Measurements from ENCODE around the gene CLDN14.

The CLDN14 gene

GRCh38 chr21:36494557-36494956 lies 14.6 kb upstream of the CLDN14 start:
- Histone ChIP-seq H3K9me3 (replicated peaks; ENCODE audit: low read length) (no peaks in the 10 kb centered on the region), H3K4me3 (ENCODE audit: low read length) (no peak overlapping the region), H3K4me2 (ENCODE audit: low read length) (no peak overlapping the region), H3K27me3 (ENCODE audit: control insufficient read depth, insufficient read depth, low read length) (peaks cover 3% of the 10 kb centered on the region), H3K9ac (ENCODE audit: low read depth, low read length) (no peak overlapping the region), H3K36me3 (ENCODE audit: insufficient read depth, low read length) (no peaks in the 10 kb centered on the region), H3K4me1 (ENCODE audit: control insufficient read depth, insufficient read depth, low read length) (peaks cover 4% of the 10 kb centered on the region)

- no peak overlapping the region for H3K9ac ChIP-seq (ENCODE audit: low read depth, low read length)
- H3K9me3 ChIP-seq (replicated peaks; ENCODE audit: low read length) = no peaks in the 10 kb centered on the region
- no peaks in the 10 kb centered on the region for H3K36me3 ChIP-seq (ENCODE audit: insufficient read depth, low read length)
- no peaks in the 10 kb centered on the region for H3K4me1 ChIP-seq (ENCODE audit: control insufficient read depth, insufficient read depth, low read length)
- peaks cover 3% of the 10 kb centered on the region for H3K27me3 ChIP-seq (ENCODE audit: control insufficient read depth, insufficient read depth, low read length)
- no peak overlapping the region for H3K4me3 ChIP-seq (ENCODE audit: low read length)
- no peak overlapping the region for H3K4me2 ChIP-seq (ENCODE audit: low read length)
Observed at GRCh38 chr21:36491209-36491910, 11.4 kb upstream of the CLDN14 start.

GRCh38 chr21:36489776-36490165 lies 9.8 kb upstream of the CLDN14 start:
- Histone ChIP-seq H3K4me3 (ENCODE audit: low read length) (no peak overlapping the region), H3K9ac (ENCODE audit: low read depth, low read length) (no peak overlapping the region), H3K27me3 (ENCODE audit: control insufficient read depth, insufficient read depth, low read length) (peaks cover 3% of the 10 kb centered on the region), H3K9me3 (replicated peaks; ENCODE audit: low read length) (no peaks in the 10 kb centered on the region), H3K36me3 (ENCODE audit: insufficient read depth, low read length) (no peaks in the 10 kb centered on the region), H3K4me2 (ENCODE audit: low read length) (no peak overlapping the region), H3K4me1 (ENCODE audit: control insufficient read depth, insufficient read depth, low read length) (no peaks in the 10 kb centered on the region)

GRCh38 chr21:36489103-36489775 lies 9.3 kb upstream of the CLDN14 start:
- Histone ChIP-seq H3K4me3 (ENCODE audit: low read length) (no peak overlapping the region), H3K9me3 (replicated peaks; ENCODE audit: low read length) (no peaks in the 10 kb centered on the region), H3K4me1 (ENCODE audit: control insufficient read depth, insufficient read depth, low read length) (no peaks in the 10 kb centered on the region), H3K4me2 (ENCODE audit: low read length) (no peak overlapping the region), H3K36me3 (ENCODE audit: insufficient read depth, low read length) (no peaks in the 10 kb centered on the region), H3K27me3 (ENCODE audit: control insufficient read depth, insufficient read depth, low read length) (no peaks in the 10 kb centered on the region), H3K9ac (ENCODE audit: low read depth, low read length) (no peak overlapping the region)

- Histone ChIP-seq H3K4me3 (ENCODE audit: low read length) (no peak overlapping the region), H3K36me3 (ENCODE audit: insufficient read depth, low read length) (no peaks in the 10 kb centered on the region), H3K9ac (ENCODE audit: low read depth, low read length) (no peak overlapping the region)
Observed at GRCh38 chr21:36487641-36488307, 7.9 kb upstream of the CLDN14 start.

GRCh38 chr21:36486246-36486645 lies 6.3 kb upstream of the CLDN14 start:
- Histone ChIP-seq H3K36me3 (ENCODE audit: insufficient read depth, low read length) (no peaks in the 10 kb centered on the region), H3K27me3 (ENCODE audit: control insufficient read depth, insufficient read depth, low read length) (no peaks in the 10 kb centered on the region), H3K9ac (ENCODE audit: low read depth, low read length) (no peak overlapping the region), H3K9me3 (replicated peaks; ENCODE audit: low read length) (no peaks in the 10 kb centered on the region), H3K4me3 (ENCODE audit: low read length) (no peak overlapping the region), H3K4me2 (ENCODE audit: low read length) (no peak overlapping the region), H3K4me1 (ENCODE audit: control insufficient read depth, insufficient read depth, low read length) (no peaks in the 10 kb centered on the region)

More at GRCh38 chr21:36487641-36488307, 7.9 kb upstream of the CLDN14 start:
- no peak overlapping the region for H3K4me2 ChIP-seq (ENCODE audit: low read length)
- no peaks in the 10 kb centered on the region for H3K9me3 ChIP-seq (replicated peaks; ENCODE audit: low read length)
- H3K27me3 ChIP-seq (ENCODE audit: control insufficient read depth, insufficient read depth, low read length) = no peaks in the 10 kb centered on the region
- H3K4me1 ChIP-seq (ENCODE audit: control insufficient read depth, insufficient read depth, low read length) = no peaks in the 10 kb centered on the region

- Histone ChIP-seq H3K4me3 (ENCODE audit: low read length) (no peak overlapping the region), H3K36me3 (ENCODE audit: insufficient read depth, low read length) (no peaks in the 10 kb centered on the region), H3K4me2 (ENCODE audit: low read length) (no peak overlapping the region), H3K9ac (ENCODE audit: low read depth, low read length) (no peak overlapping the region), H3K4me1 (ENCODE audit: control insufficient read depth, insufficient read depth, low read length) (peaks cover under 1% of the 10 kb centered on the region), H3K9me3 (replicated peaks; ENCODE audit: low read length) (no peaks in the 10 kb centered on the region), H3K27me3 (ENCODE audit: control insufficient read depth, insufficient read depth, low read length) (no peaks in the 10 kb centered on the region)
Observed at GRCh38 chr21:36485476-36485875, 5.6 kb upstream of the CLDN14 start.

GRCh38 chr21:36483095-36483494 lies 3.2 kb upstream of the CLDN14 start:
- no peaks in the 10 kb centered on the region for H3K9me3 ChIP-seq (replicated peaks; ENCODE audit: low read length)
- no peaks in the 10 kb centered on the region for H3K27me3 ChIP-seq (ENCODE audit: control insufficient read depth, insufficient read depth, low read length)
- no peak overlapping the region for H3K4me2 ChIP-seq (ENCODE audit: low read length)
- no peaks in the 10 kb centered on the region for H3K36me3 ChIP-seq (ENCODE audit: insufficient read depth, low read length)
- H3K4me1 ChIP-seq (ENCODE audit: control insufficient read depth, insufficient read depth, low read length) = peaks cover 23% of the 10 kb centered on the region
- H3K9ac ChIP-seq (ENCODE audit: low read depth, low read length) = no peak overlapping the region
- no peak overlapping the region for H3K4me3 ChIP-seq (ENCODE audit: low read length)

- Histone ChIP-seq H3K4me1 (ENCODE audit: control insufficient read depth, insufficient read depth, low read length) (peaks cover 23% of the 10 kb centered on the region), H3K9me3 (replicated peaks; ENCODE audit: low read length) (no peaks in the 10 kb centered on the region), H3K4me3 (ENCODE audit: low read length) (no peak overlapping the region), H3K36me3 (ENCODE audit: insufficient read depth, low read length) (no peaks in the 10 kb centered on the region), H3K27me3 (ENCODE audit: control insufficient read depth, insufficient read depth, low read length) (no peaks in the 10 kb centered on the region), H3K4me2 (ENCODE audit: low read length) (no peak overlapping the region), H3K9ac (ENCODE audit: low read depth, low read length) (no peak overlapping the region)
Observed at GRCh38 chr21:36482673-36483072, 2.8 kb upstream of the CLDN14 start.

GRCh38 chr21:36482181-36482580 lies 2.3 kb upstream of the CLDN14 start:
- no peaks in the 10 kb centered on the region for H3K36me3 ChIP-seq (ENCODE audit: insufficient read depth, low read length)
- no peak overlapping the region for H3K9ac ChIP-seq (ENCODE audit: low read depth, low read length)
- no peaks in the 10 kb centered on the region for H3K9me3 ChIP-seq (replicated peaks; ENCODE audit: low read length)
- H3K27me3 ChIP-seq (ENCODE audit: control insufficient read depth, insufficient read depth, low read length) = no peaks in the 10 kb centered on the region
- peaks cover 23% of the 10 kb centered on the region for H3K4me1 ChIP-seq (ENCODE audit: control insufficient read depth, insufficient read depth, low read length)
- H3K4me3 ChIP-seq (ENCODE audit: low read length) = no peak overlapping the region
- no peak overlapping the region for H3K4me2 ChIP-seq (ENCODE audit: low read length)

GRCh38 chr21:36481639-36482038 lies 1.7 kb upstream of the CLDN14 start:
- Histone ChIP-seq H3K36me3 (ENCODE audit: insufficient read depth, low read length) (no peaks in the 10 kb centered on the region), H3K4me1 (ENCODE audit: control insufficient read depth, insufficient read depth, low read length) (peaks cover 23% of the 10 kb centered on the region), H3K9me3 (replicated peaks; ENCODE audit: low read length) (no peaks in the 10 kb centered on the region), H3K4me2 (ENCODE audit: low read length) (no peak overlapping the region), H3K4me3 (ENCODE audit: low read length) (no peak overlapping the region), H3K27me3 (ENCODE audit: control insufficient read depth, insufficient read depth, low read length) (no peaks in the 10 kb centered on the region), H3K9ac (ENCODE audit: low read depth, low read length) (no peak overlapping the region)
